PFSK-1 (cell line): ENCODE data around the gene PSMA2.
A peak's percentile ranks its signal among the peaks of the same experiment; 100 is the strongest.

Experiments
- FOXP2 ChIP-seq: optimal IDR thresholded peaks from 2 replicates; pipeline ENCODE3; 2011; ENCODE audit warnings: borderline replicate concordance, control low read depth, inconsistent platforms; ENCODE audit not compliant: insufficient read depth; ENCODE audit errors: extremely low read length, extremely low read depth
- POLR2AphosphoS5 ChIP-seq: IDR thresholded peaks from 2 replicates; pipeline ENCODE4 v1.6.1; 2012; ENCODE audit warnings: low read depth, mild to moderate bottlenecking, control low read depth, low read length, moderate library complexity
- REST ChIP-seq, 2 experiments: IDR thresholded peaks; 2 replicates each; pipeline versions ENCODE4 v1.6.1 to v1.8.0; 2011 to 2012; ENCODE audit warnings: low read depth in 2 of 2, low read length in 2 of 2, control low read depth in 1 of 2, inconsistent platforms in 1 of 2, mild to moderate bottlenecking in 1 of 2, moderate library complexity in 1 of 2; ENCODE audit not compliant: insufficient read depth in 1 of 2
- SIN3A ChIP-seq: IDR thresholded peaks from 2 replicates; pipeline ENCODE4 v1.6.1; 2012; ENCODE audit warnings: mild to moderate bottlenecking, low read length, moderate library complexity, borderline replicate concordance; ENCODE audit not compliant: insufficient read depth
- TAF1 ChIP-seq: IDR thresholded peaks from 2 replicates; pipeline ENCODE4 v1.6.1; 2012; ENCODE audit warnings: low read length, control low read depth, borderline replicate concordance; ENCODE audit not compliant: insufficient read depth

The PSMA2 gene

GRCh38 chr7:42911454-42912447 lies 20.2 kb downstream of the PSMA2 start, which contains the start of gene C7orf25:
Gene C7orf25 (minus strand): TSS chr7:42912070. CDS start chr7:42910900, 1,170 bp downstream.
- TF ChIP-seq TAF1, result no peak; the same call in 1 of the 2 replicates
- TF ChIP-seq FOXP2, result peak; percentile 83
- TF ChIP-seq REST (IDR thresholded peaks at IDR 0.05; ENCODE audit: insufficient read depth in 1 of 2, low read depth in 2 of 2, low read length in 2 of 2), result 0 out of 4 replicates have a peak, but pooled peaks of 1 of the 2 experiments have one; percentile 0
- no peak for TF ChIP-seq SIN3A
- peak; percentile 65 for TF ChIP-seq POLR2AphosphoS5

- TF ChIP-seq POLR2AphosphoS5, result no peak
- TF ChIP-seq REST (IDR thresholded peaks at IDR 0.05; ENCODE audit: insufficient read depth in 1 of 2, low read depth in 2 of 2, low read length in 2 of 2), result no peak
- no peak for TF ChIP-seq TAF1
- TF ChIP-seq SIN3A, result no peak
- TF ChIP-seq FOXP2, result no peak
These were observed 21.7 kb downstream of the PSMA2 start for GRCh38 chr7:42910306-42910705.

GRCh38 chr7:42907316-42907715 lies 24.7 kb downstream of the PSMA2 start:
- no peak for TF ChIP-seq POLR2AphosphoS5
- TF ChIP-seq SIN3A, result no peak
- TF ChIP-seq REST (IDR thresholded peaks at IDR 0.05; ENCODE audit: insufficient read depth in 1 of 2, low read depth in 2 of 2, low read length in 2 of 2), result no peak
- no peak for TF ChIP-seq TAF1
- no peak for TF ChIP-seq FOXP2

GRCh38 chr7:42906181-42906580 lies 25.8 kb downstream of the PSMA2 start:
- TF ChIP-seq FOXP2, result no peak
- TF ChIP-seq REST (IDR thresholded peaks at IDR 0.05; ENCODE audit: insufficient read depth in 1 of 2, low read depth in 2 of 2, low read length in 2 of 2), result no peak
- no peak for TF ChIP-seq TAF1
- no peak for TF ChIP-seq POLR2AphosphoS5
- no peak for TF ChIP-seq SIN3A
